ENCODE measurements around the gene RSPO4.

The RSPO4 gene

DNA sequence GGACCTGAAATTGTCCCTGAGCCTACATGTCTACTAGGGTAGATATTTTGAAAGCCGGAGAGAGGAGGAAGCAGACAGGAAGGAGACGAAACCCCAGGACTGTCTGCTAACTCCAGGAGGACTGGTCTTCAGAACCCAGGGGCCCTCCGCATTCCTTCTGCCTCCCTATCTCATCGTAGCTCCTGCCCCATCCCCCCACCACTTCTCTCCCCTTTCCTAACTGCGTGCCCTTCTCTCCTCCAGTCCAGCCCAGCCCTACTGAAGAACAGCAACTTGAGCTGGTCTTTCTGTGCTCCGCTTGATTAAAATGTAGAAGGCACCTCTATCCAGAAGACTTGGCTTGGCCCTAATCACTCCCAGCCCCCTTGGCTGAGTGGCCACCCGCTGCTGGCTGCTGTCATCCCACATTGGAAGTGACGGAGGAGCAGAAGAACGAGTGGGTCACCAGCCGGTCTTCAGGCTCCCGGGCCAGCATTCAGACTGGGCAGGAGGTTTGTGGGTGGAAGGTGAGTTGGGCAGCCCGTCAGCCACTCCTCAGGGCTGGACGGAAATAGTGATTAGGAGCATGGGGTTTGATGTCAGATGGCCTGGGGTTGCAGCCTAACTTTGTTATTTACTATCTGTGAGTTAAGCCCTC, 57.2 kb downstream of the RSPO4 start:
- DNase-seq (ENCODE audit: low read depth in 2 of 2, low spot score in 1 of 2), result no peak

DNA sequence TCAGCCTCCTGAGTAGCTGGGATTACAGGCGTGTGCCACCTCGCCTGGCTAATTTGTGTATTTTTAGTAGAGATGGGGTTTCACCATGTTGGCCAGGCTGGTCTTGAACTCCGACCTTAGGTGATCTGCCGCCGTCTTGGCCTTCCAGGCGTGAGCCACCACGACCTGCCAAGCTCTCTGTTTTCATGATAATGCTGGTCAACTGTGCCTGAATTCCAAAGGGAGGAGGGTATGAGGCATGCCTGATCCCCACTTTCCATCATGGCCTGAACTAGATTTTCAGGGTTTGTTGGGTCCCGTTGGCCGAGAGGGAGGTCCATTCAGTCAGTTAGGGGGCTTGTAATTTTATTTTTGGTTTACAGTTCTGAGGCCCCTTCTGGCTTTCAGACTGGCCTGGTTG, 58.0 kb downstream of the RSPO4 start:
- no peak for DNase-seq (ENCODE audit: low read depth in 2 of 2, low spot score in 1 of 2)

DNA sequence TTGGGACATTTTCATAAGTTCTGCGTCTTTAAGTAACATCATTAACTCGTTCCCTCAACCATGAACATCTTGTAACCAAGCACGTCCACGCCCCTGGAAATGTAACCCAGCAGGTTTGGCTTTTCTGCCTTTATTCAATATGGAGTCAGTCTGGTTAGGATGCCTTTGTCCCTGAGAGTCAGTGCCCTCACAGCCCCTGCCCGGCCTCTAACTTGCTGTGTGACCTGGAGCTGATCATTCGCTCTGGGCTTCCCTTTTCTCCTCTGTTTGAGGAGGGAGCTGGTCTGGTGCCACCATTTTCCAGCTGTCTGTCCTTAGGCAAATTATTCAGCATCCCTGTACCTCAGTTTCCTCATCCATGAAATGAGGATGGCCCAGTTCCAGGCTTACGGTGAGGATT, 59.5 kb downstream of the RSPO4 start:
- DNase-seq (ENCODE audit: low read depth in 2 of 2, low spot score in 1 of 2), result no peak

DNA sequence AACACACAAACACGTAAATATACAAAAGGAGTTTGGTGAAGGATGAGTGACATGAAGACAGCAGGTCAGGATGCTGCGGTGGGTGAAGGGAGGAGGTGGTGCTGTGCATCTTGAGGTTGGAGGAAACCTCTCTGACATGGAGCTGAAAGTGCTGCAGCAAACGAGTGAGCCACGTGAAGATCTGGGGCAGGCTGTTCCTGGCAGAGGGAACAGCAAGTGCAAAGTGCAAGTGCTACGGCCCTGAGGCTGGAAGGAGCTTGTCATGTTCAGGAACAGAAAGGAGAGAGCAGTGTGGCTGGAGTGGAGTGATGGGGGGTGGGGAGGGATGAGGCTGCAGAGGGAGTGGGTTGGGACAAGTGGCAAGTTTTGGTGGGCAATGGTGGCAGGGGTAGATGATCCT, 61.2 kb downstream of the RSPO4 start:
- no peak for DNase-seq (ENCODE audit: low read depth in 2 of 2, low spot score in 1 of 2)

DNA sequence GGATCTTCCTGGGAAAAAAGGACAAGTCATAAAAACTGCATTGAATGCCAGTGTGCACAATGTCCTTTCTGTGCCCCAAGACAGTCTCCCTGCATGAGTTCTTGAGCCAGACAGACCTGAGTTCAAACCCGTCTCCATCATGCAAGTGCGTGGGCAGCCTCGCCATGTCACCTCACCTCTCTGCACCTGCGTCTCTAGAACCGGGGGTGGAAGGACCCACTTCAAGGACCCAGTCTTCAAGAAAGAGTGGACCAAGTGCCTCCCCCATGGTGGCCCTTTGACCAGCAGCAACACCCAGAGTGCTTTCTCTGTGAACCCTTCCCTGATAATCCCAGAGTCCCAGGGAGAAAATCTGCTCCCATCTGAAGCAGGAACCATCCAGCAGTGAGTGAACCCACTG, 62.5 kb downstream of the RSPO4 start:
- no peak for DNase-seq (ENCODE audit: low read depth in 2 of 2, low spot score in 1 of 2)

DNA sequence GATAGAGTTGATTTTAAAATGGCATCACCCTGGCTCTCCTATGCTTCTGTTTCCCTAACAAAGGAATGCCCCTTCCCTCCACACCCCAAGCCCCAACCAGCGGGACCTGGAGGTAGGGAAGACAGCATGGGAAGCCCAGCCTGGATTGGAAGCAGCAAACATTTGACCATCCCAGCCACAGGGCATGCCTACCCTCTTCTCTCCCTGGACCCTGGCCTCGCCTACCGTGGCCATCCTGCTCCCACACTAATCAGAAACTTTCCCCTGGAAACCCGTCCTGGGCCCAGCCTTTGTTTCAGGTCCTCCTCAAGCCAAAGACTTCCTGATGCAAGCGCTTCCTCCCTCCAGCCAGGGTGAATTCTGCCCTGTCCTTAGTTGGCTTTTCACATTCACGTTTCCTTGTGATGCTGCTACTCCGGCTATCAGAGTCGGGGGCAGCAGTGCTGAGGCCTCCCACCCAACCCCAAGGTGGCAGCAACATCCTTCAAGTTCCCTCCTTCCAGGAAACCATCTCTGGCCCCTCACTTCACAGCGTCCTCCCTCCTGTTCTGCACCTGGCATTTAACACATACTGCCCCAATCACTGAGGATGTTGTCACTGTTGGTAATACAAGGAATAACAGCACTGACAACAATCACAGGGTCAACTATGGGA, 67.8 kb downstream of the RSPO4 start:
- no peak for DNase-seq (ENCODE audit: low read depth in 2 of 2, low spot score in 1 of 2)

DNA sequence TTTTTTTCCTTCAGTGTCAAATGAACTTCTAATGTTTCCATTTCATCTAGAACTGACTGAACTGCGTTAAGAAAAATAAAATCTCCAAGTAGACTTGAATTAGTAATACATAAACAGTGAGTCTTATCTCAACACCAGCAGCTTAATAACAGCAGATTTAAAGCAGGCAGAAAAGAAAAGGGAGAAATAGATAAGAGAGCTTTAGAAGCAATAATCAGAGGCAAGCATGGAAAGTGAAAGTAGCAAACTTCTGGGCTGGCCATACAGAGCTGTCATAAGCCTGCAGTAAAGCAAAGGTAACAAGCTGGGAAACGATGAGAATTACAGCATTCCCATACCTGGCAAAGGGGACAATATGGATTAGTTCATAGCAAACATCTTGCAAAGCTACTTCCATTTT, 69.1 kb downstream of the RSPO4 start:
- DNase-seq (ENCODE audit: low read depth in 2 of 2, low spot score in 1 of 2), result no peak

DNA sequence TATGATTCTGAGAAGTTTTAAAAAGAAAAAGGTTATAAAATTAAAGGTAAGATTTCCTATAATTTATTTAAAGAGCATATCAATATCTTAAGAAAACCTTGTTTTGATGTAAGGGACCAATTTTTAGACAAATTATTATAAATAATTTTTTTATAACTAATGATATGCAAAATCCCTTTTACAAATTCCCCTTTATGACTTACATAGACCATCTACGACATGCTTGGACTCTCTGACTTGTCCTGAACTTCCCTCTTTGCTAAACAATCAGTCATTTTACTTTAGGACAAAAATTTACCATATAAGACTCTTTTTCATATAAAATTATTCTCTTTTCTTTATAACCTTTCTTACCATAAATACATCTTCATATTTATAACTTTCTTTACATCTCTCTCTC, 70.7 kb downstream of the RSPO4 start:
- DNase-seq (ENCODE audit: low read depth in 2 of 2, low spot score in 1 of 2), result no peak

DNA sequence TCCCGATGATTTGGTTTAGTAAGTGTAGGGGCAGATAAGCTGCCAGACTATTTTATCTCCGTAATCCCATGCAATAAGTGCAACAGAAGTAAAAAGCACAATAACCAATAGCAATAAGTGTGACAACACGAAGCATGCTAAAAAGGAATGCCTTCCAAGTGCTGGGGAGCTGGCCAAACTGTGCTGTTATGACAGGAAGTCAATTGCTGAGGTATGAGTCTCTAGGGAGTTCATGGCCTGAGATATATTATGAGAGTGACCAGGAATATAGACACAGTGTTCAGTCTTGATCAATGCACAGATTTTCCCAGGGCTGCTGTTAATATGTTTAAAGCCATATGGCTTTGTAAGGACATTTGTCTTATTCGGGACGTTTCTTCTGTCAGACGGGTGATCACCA, 75.4 kb downstream of the RSPO4 start:
- no peak for DNase-seq (ENCODE audit: low read depth in 2 of 2, low spot score in 1 of 2)

DNA sequence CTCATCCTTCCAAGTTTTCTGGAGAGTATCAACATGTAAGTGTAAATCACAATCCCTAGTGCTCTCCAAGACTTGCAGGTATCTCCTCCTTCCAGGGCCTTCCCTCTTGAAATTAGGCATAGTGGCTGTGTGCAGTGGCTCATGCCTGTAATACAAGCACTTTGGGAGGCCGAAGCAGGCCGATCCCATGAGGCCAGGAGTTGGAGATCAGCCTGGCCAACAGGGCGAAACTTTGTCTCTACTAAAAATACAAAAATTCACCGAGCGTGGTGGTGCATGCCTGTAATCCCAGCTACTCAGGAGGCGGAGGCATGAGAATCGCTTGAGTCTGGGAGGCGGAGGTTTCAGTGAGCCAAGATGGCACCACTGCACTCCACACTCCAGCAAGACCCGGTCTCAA, 76.6 kb downstream of the RSPO4 start:
- no peak for DNase-seq (ENCODE audit: low read depth in 2 of 2, low spot score in 1 of 2)

DNA sequence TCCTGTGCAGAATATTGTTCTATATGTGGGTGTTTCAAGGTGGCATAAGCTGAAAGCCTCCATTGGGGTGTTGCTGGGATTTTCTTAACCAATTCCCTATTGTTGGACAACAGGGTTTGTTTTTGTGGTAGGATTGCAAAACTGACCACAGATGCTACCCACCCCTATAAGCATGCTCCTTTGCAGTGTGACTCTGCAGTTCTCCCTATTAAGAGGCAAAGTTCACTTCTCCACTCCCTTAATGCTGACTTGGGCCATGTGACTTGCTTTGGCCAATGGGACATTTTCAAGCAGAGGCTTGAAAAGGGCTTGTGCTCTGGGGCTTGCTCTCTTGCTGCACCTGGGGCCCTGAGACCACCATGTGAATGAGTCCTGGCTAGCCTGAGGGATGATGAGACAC, 77.5 kb downstream of the RSPO4 start:
- no peak for DNase-seq (ENCODE audit: low read depth in 2 of 2, low spot score in 1 of 2)

DNA sequence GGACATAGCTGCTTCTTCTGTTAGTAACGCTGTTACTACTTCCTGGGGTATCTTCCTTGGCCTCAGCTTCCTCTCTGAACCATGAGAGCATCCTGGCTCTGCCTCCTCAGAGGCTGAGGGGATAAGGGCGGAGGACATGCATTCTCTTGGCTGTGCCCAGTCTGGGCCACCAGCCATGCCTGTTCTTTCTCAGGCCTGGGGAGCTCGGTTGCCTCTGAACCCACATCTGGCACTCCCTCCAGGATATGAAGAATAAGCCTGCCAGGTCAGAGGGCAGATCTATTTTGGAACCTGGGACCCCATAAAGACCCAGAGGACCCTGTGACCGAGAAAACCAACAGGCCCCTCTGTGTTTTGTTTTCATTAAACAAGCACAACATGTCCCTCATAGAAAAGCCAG, 79.3 kb downstream of the RSPO4 start:
- DNase-seq (ENCODE audit: low read depth in 2 of 2, low spot score in 1 of 2), result no peak

DNA sequence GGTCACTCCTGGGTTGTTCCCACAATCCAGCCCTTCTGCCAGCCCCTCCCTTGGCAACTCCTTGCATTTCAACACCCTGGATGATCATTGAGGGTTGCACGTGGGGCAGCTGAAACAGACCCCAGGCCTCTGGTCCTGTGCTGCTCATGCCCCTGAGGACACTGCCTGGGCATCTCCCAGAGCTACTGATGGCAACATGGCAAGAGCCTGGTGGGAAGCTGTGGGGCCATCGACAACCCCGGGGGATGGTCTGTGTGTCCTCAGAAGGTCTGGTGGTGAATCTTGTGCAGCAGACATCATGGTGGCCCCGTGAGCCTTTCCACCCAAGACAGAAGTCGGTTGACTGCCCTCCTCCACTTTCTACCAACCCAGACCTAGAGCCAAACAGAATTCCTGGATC, 81.0 kb downstream of the RSPO4 start:
- DNase-seq (ENCODE audit: low read depth in 2 of 2, low spot score in 1 of 2), result no peak

DNA sequence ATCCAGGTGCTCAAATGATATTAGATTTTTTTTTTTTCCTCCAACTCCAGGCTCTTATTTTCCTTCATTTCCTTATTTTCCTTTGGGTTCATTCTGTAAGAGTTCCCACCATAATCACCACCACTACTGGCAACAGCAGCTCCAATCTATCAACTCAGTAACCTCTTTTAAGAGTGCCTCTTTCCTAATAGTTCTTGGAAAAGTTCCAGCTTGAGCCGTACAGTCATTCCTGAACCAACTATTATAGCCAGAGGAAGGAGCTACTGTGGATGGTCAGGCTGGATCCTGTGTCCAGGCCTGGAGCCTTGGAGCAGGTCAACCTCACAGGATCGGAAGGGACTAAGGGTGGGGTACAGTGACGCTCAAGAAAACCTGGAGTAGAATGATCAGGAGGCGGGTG, 81.8 kb downstream of the RSPO4 start:
- DNase-seq (ENCODE audit: low read depth in 2 of 2, low spot score in 1 of 2), result no peak

DNA sequence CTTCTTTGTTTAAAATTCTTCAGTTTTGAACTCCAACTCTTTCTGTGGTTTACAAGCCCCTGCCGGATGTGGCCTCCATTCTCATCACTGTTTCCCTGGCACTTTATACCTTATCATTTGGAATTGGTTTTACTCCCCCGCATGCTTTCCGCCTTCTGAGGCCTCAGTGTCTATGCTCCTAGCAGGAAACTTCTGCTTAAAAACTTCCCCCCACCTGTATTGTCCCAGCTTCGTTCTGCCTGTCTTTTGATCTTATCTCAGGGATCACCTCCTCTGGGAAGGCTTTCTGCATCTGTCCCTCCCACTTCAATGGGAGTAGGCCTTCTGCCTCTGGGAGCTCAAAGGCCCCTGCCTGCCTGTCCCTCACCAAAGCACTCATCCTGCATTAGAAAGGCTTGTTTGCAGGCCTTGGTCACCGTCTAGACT, 82.6 kb downstream of the RSPO4 start:
- DNase-seq (ENCODE audit: low read depth in 2 of 2, low spot score in 1 of 2), result no peak

DNA sequence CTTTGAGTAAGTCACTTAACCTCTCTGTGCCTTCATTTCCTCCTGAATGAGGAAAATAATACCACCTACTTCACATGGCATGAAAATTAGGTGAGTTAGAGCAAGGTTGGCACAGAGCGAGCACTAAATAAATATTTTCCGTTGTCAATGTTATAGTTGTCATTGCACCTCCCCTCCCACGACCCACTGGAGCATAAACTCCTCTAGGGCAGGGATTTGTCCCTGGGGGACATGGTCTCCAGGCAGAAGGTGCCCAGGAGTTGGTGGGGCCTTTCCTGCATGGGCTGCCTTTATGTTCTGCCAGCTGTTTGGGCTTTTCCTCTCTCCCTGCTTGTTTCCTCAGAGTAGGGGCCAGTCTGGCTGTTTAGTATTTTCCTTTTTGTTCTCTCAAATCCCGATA, 84.7 kb downstream of the RSPO4 start:
- DNase-seq (ENCODE audit: low read depth in 2 of 2, low spot score in 1 of 2), result no peak

DNA sequence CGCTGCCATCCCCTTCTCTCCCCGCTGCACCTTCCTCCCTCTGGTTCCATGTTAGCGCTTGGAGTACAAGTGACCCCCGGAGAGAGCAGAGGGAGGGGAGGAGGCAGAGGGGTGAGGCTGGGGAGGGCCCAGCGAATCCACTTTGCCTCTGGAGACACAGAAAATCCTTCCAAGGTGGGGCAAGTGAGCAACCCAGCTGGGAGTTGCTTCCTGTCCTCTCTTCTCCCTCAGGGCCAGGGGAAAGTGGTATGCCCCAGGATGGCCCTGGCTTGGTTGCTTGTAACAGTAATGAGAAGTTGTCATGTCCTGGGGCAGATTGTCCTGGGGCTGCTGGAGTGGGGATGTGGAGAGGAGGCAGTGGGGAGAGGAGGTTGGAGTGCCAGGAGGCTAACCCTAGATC, 85.3 kb downstream of the RSPO4 start:
- no peak for DNase-seq (ENCODE audit: low read depth in 2 of 2, low spot score in 1 of 2)

DNA sequence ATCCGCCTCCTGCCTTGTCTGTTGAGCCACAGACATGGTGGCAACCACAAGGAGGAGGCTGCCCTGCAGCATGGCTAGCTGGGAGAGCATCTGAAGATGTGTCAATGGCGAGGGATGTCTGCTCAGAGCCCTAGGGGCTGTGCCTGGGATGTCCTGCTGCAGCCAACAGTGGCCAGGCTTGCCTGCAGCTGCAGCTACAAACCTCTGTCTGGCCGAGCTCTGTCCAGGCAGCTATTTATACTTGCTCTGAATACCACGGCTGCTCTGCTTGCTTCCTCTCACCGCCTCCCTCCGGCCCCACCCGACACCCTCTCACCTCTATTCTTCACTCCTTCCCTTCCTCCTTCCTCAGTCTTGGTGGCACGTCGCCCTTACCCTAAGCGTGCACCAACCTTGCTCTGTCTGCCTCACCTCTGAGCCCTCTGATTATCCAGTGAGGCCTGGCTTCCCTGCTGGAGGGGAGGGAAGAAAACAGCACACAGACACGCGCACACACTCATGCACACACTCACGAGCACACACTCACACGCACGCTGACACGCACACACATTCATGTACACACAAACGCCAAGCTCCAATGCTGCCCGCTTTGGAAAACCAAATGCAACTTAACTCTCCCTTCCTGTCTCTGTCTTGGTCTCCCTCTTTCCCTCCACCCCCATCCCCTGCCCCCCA, 85.8 kb downstream of the RSPO4 start, which contains the start of gene ANGPT4:
Gene ANGPT4, minus strand, starts transcription at position 210 of the 675 bp plus-strand sequence. Its CDS starts 120 bp downstream, at position 90.
- DNase-seq (ENCODE audit: low read depth in 2 of 2, low spot score in 1 of 2), result no peak

DNA sequence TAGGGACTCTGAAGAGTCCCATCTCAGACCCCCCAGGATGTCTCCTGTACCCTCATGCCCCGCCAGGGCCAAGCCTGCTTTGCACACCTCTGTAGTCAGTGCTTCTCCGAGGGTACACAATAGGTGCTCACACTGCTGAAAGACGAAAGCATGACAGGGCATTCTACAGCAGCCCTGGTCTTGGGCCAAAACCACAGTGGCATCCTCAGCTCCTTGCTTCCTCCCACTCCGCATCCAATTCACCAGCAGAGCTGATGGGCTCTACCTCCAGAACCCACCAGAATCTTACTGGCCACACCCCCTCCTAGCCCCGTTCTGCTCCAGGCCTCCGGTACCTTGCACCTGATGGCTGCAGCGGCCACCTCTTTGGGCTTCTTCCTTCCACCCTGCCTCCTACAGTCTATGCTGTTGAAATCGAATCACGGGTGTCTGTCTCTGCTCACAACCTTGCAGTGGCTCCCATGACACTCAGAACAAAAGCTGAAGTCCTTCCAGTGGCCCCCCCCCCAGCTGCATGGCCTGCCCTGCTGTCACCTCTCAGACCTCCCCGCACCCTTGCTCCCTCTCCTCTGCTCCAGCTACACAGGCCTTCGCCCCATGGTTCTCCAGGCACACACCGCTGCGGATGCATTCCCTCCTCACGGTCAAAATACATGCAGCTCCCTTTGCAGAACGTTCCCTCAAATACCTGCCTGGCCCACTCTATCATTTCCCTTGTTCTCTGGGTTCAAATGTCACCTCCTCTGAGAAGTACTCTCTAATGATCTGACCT, 87.2 kb downstream of the RSPO4 start:
- DNase-seq (ENCODE audit: low read depth in 2 of 2, low spot score in 1 of 2), result no peak

DNA sequence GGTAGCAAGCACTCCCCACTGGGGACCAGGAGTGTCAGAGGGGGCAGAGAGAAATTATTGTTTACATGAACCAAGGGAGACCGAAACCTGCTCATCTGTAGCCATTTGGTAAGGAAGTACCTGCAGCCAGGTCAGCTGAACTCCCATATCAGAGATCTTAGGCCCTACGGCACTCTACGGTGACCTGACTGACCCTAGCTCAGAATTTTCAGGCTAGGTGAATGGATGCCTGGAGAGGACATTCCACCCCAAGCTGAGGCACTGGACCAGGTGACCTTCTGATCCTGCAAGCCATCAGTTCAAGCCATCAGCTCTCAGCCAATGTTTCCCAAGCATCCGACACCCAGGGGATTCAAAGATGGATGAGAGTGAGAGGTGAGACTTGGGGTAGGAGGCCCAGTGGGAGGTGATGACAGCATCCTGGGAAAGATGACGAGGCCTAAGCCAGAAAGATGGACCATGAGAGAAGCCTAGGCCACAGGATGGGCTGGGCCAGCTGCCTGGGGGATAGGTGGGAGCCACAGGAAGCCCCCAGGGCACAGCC, 88.7 kb downstream of the RSPO4 start:
- DNase-seq (ENCODE audit: low read depth in 2 of 2, low spot score in 1 of 2), result no peak

DNA sequence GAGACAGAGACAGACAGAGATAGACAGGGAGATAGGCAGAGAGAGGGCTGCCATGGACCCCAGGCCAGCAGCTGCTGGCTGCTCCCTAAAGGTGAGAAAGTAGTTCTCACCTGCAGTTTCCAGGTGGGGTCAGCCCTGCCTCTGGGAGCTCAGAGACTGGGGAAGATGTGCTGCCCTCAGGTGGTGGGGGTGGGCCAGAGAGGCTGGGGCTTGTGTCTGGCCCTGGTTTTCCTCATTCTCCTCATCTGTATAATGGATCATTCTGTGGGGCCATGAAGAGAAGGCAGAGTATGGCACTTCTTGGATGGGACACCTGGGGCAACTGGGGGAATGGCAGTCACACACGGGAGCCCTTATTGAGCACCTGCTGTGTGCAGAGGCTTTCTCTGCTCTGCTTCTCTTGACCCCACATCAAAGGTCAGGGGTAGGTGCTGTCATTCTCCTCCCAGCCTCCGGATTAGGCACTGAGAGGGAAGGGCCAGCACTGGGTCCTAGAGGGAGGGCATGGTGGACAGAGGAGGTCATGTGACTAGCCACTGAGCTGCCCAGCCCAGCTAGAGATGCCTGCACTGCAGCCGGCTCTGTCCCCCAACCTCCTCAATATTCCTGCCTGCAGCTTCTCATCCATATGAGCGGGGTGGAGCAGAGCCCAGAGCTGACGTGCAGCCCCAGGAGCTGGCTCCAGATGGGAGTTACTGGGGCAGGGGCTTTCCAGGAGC, 90.1 kb downstream of the RSPO4 start:
- DNase-seq (ENCODE audit: low read depth in 2 of 2, low spot score in 1 of 2), result no peak
